Middle frontal gyrus (tissue), 1 donor: Measurements from ENCODE around the gene UCKL1.
"Not testable (repeated sequence)": the region's sequence is repeated elsewhere in the genome, so short reads cannot be mapped to it uniquely, and the experiment has no call there.

Experiments
- DNase-seq: peaks from one replicate; pipeline ENCODE4 v3.0.0-alpha.2; 2015; ENCODE audit warnings: low spot score; ENCODE audit errors: extremely low spot score

UCKL1 gene

GRCh38 chr20:63972312-63973159, 16.3 kb upstream of the UCKL1 start:
- DNase-seq, result no peak

- not testable (repeated sequence) for DNase-seq
These were observed 15.7 kb upstream of the UCKL1 start for GRCh38 chr20:63971960-63972311.

- no peak for DNase-seq
These were observed 14.7 kb upstream of the UCKL1 start for GRCh38 chr20:63970714-63971431.

GRCh38 chr20:63969838-63970713, 13.9 kb upstream of the UCKL1 start, which contains the start of gene ZNF512B:
Gene ZNF512B, minus strand, starts transcription at chr20:63969930. Its CDS starts 1,980 bp downstream, at chr20:63967950.
- no peak for DNase-seq

DNA sequence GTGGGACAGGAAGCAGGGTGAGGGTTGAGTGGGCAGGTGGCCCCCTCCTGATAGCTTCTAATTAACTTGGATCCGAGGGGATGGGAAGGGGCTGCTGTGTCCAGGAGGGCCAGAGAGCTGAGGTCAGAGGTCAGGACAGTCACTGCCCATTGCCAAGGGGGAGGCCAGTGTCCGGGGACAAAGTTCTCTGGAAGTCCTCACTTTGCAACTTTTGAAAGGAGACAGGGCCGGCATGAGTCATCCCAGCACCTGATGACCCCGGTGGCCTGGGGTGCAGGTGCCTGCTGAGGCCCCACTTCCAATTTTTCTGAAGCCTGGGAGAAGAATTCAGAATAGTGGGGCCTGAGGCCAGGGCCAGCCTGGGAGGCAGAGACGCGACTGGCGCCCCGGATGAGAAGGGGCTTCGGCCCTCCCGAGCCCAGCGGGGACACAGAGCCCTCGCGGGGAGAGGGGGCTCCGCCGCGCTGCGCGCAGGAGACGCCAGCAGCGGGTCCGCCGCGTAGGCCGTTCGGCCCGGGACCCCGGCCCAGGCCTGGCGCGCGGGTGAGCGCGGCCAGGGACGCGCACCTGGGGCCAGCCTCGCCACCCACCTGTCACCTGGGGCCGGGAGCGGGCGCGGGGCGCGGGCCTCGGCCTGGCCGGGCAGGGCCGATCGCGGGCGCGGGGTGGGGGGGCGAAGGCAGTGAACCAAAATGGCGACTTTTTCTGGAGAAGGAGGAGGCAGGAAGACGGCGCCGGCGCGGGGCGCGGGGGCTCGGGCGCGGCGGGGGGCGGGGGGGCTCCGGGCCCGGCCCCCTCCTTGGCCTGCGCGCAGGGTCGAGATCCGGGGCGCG, 12.9 kb upstream of the UCKL1 start:
- DNase-seq, result no peak

DNA sequence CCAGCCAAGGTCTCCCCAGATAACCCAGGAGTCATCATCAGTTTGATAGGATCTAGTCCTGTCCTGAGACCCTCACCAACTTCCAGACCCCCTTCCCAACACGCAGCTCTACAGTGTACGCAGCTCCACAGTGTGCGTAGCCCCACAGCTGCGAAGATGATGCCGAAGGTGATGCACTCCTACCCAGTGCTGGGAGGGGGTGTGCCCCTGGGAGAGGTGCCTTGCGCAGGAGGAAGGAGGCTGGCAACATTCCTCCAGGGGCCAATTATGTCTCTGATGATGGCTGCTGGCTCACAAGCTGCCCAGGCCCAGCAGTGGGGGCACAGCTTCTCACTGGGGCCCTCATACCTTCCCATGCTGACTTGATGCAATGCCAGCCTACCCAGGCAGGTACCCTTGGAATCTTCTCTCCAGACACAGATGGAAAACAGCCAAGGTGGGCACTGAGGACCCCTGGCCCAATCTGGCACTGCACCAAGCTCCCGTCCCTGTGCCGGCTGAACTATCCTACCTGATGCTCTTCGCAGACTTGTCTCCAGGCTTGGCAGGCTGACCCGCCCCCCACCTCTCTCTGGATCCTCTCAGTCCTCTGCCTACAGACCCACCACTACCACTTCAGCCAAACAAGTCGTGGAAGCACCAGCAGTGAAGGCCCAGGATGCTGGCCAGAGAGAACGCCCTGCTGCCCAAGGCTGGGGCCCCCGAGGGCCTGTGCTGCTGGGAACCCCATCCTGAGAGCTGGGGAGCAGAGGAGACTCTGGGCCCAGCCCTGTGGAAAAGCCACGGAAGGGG, 12.1 kb upstream of the UCKL1 start:
- DNase-seq, result no peak

DNA sequence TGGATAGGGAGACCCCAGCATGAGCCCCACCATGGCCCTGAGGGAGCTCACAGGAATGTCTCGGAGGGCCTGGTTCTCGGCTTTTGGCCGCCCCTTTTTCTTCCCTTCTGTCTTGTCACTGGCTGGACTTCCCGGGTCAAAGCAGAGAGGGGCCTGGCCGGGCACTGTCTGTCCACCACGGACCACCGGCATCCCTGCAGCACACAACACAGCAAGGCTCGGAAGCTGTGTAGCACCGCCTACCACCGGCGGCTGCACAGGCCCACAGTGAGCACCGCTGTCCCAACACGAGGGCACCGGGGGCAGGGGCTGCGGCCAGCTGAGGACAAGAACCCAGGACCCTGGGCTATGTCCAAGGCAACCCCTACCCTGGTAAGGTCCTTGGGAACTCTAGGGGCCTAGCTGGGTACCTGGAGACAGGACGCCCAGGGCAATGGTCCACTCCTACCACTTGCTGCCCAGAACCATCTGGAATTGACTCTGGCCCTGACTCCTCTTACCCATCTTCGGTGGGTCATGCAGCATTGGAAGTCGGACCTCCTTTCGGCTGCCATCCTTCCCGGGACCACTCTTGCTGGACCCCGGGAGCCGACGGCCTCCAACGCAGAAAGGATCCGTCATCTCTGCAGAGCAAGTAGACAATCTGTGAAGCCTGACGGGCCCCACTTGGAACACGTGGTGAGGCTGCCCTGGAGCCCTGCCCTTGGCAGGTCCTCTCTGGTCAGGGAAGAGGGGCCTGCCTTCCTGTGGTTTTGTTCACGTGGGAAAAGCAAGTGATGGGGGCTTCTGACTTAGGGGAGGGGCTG, 11.3 kb upstream of the UCKL1 start:
- no peak for DNase-seq

GRCh38 chr20:63966944-63967322, 10.7 kb upstream of the UCKL1 start:
- no peak for DNase-seq

- DNase-seq, result no peak
These were observed 10.1 kb upstream of the UCKL1 start for GRCh38 chr20:63966172-63966943.

GRCh38 chr20:63964412-63964811, 8.2 kb upstream of the UCKL1 start:
- DNase-seq, result no peak

- no peak for DNase-seq
These were observed 7.6 kb upstream of the UCKL1 start for GRCh38 chr20:63963784-63964301.

DNA sequence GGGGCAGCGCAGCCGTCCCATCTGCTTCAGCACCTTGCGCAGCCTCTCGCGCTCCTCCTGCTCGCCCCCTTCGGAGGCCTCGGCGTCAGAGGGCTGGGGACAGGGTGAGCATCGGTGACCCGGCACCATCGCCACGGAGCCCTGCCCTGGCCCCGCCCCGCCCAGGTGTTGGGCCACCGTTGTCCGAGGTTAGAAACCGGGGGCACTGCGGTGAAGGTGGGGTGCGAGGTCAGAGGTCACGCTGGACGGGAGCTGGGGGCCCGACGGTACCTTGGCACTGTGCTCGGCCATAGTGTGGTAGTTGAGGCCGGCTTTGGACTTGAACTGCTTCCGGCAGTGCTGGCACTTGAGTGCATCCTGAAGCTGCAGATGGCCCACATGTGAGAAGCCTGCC, 7.1 kb upstream of the UCKL1 start:
- DNase-seq, result no peak

DNA sequence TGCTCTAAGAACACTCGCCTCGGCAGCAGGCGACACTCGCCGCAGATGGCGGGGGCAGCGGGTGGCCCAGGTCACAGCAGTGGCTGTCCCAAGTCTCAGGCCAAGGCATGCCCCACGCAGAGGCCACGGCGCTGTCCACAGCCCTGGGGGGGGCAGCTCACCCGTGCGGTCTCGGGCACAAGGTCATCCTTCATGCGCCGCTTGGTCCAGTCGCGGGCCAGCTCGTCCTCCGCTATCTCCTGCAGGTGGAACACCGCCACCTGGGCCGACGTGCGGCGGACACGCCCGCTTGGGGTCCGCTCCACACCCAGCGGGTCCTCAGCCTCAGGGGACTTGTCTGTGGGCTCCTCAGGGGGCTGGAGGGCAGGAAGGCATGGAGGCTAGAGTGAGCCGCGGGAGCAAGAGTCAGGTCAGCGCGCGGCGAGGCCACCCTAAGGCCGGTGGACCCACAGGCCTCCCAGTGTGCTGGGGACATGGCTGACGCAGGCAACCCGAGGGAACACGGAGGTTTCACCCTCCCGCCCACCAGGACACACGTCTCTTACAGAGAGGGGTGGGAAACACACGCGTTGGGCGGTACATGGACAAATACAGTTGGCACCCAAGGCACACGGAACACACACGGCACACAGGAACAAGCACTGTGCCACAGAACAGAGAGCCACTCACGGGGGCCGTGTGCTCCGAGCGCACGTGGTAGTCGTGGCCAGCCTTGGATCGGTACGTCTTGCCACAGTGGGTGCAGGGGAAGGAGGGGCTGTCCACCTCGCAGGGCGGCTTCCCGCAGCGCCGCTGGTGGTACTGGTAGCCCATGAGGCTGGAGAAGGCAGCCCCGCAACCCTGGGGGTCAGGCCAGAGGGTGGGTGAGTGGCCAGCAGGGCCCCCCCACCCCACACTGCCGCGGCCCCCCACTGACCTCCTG, 6.5 kb upstream of the UCKL1 start:
- DNase-seq, result no peak

DNA sequence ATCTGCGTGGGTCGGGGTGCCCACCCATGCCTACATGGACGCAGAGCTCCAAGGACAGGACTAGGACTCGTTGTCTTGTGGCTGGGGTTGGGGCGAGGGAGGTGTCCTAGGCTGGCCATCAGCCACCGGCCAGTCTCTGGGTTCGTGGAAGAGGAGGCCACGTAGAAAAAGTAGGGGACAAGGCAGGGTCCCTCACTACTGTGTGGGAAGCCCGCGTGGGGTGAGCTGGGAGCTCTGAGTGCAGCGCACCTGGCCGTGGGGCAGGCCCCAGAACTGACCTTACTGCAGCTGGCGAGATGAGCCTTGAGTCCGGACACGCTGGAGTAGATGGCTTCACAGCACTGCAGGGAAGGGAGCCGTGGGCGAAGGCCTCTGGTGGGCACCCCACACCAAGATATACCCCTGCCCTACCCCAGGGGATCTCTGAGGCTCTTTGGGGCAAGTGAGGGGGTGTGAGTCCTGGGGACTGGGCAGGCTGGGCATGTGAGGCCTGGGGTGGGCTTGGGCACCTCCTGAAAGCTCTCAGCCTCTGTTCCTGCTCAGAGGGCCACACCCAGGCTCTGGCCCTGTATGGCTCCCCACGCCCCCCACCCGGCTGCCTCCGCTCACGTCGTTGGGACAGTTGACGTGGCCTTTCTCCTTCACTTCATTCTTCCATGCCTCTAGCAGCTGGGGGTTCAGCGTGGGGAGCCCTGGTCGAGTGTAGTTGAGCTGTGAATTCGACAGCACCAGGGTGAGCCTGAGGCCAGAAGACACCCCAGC, 5.6 kb upstream of the UCKL1 start:
- DNase-seq, result no peak

DNA sequence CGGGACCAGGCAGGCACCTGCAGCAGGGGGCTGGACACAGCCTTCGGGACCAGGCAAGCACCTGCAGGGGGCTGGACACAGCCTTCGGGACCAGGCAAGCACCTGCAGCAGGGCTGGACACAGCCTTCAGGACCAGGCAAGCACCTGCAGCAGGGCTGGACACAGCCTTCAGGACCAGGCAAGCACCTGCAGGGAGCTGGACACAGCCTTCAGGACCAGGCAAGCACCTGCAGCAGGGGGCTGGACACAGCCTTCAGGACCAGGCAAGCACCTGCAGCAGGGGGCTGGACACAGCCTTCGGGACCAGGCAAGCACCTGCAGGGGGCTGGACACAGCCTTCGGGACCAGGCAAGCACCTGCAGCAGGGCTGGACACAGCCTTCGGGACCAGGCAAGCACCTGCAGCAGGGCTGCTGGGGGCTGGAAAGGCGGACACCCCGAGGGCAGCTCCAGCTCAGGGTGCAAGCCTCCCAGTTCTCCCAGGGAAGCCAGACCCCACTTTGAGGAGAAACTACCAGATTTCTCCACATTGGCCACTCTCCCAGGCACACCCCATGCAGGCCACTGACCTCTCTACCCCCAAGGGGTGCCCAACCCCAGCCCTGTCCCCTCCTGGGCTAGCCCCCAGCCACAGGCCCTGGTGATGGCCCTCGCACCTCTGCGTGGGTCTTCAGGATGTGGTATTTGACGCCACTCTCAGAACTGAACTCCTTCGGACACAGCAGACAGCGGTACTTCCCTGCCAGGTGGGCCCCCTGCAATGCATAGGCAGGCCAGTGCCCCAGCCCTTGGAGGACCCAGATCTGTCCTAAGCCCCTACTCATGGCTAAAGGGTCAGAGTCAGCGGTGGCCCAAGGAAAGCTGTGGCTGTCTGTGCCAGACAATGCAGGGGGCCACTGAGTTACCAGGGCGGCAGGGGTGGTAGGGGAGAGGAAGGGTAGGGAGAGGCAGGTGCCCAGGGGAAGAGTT, 4.7 kb upstream of the UCKL1 start:
- DNase-seq, result not testable (repeated sequence)
